HepG2 (cell line): ENCODE measurements around the gene VSNL1. TPM values are rescaled to one million over a fixed set of nuclear protein-coding genes. Genes with fewer than 3 reads are reported as not detected.
A peak's percentile ranks its signal among the peaks of the same experiment; 100 is the strongest.

Experiments
- ATAC-seq: fragments of 200-7000 bp; cut with Tn5 transposase; 3 replicates; pipeline ENCODE4 v1.9.1; 2020; ENCODE audit warnings: mild to moderate bottlenecking, moderate library complexity
- BruUV-seq: library from RNA; stranded (reverse); fragments of 400-500 nt; replicated peaks from 2 replicates; lab custom pipeline; 2021; lab: Mats Ljungman, UMichigan
- CTCF ChIA-PET: fragments of 300-600 bp; formaldehyde crosslinking; extraction: SDS; loops from one replicate; lab custom pipeline; 2021; ENCODE audit warnings: low total read pairs, inconsistent platforms, low intra/inter-chr PET ratio; lab: Yijun Ruan, JAX
- POLR2A ChIA-PET: fragments of 350-600 bp; sonication (Branson Sonifier 250); formaldehyde crosslinking; loops from one replicate; lab custom pipeline; 2020; ENCODE audit warnings: antibody characterized with exemption, inconsistent platforms; lab: Yijun Ruan, JAX
- DNase-seq: peaks from one replicate; pipeline ENCODE4 v3.0.0-alpha.2; 2015; ENCODE audit warnings: low spot score
- FAIRE-seq: peaks from 3 replicates; lab custom pipeline; 2011; peaks lifted over from hg19 to GRCh38; lab: Jason Lieb, UNC
- H2AFZ ChIP-seq: one replicate; pipeline ENCODE4 v1.6.1; 2011; ENCODE audit warnings: low read length, inconsistent platforms
- H3K27ac ChIP-seq: fragments of 300-600 bp; 3 replicates; pipeline ENCODE4 v1.8.0; 2011; ENCODE audit warnings: mixed run types, mild to moderate bottlenecking, mixed read lengths, low read length, inconsistent platforms; ENCODE audit not compliant: insufficient read depth; ENCODE audit errors: extremely low read length
- H3K27me3 ChIP-seq, 2 experiments: fragments of 200-600 bp in 1 of 2; 2 replicates in 1 of 2; 3 replicates in 1 of 2; pipeline versions ENCODE4 v1.6.0 to v1.8.0; 2011; ENCODE audit warnings: low read length in 2 of 2, mild to moderate bottlenecking in 2 of 2, moderate library complexity in 2 of 2, inconsistent platforms in 1 of 2; ENCODE audit not compliant: insufficient read depth in 2 of 2, control insufficient read depth in 1 of 2
- H3K36me3 ChIP-seq, 2 experiments: fragments of 200-600 bp in 1 of 2; replicated peaks in 1 of 2; 2 replicates in 1 of 2; 3 replicates in 1 of 2; pipeline versions ENCODE4 v1.5.1 to v1.8.0; 2011; ENCODE audit warnings: low read length in 2 of 2, inconsistent platforms in 1 of 2; ENCODE audit not compliant: insufficient read depth in 2 of 2, control insufficient read depth in 1 of 2
- H3K4me1 ChIP-seq: 2 replicates; pipeline ENCODE4 v1.5.1; 2012; ENCODE audit warnings: low read length, inconsistent platforms; ENCODE audit not compliant: insufficient read depth
- H3K4me2 ChIP-seq: 2 replicates; pipeline ENCODE4 v1.6.0; 2011; ENCODE audit warnings: low read depth, low read length, inconsistent platforms
- H3K4me3 ChIP-seq, 3 experiments: fragments of 200-600 bp in 1 of 3; sonication (generic), shearing (Covaris generic) in 1 of 3; replicated peaks in 1 of 3; 2 replicates each; pipeline ENCODE4 v1.5.1; 2011 to 2016; ENCODE audit warnings: low read length in 3 of 3, inconsistent platforms in 2 of 3, low read depth in 2 of 3, mild to moderate bottlenecking in 2 of 3, control low read depth in 1 of 3, mixed read lengths in 1 of 3; ENCODE audit not compliant: insufficient read depth in 1 of 3
- H3K79me2 ChIP-seq: one replicate; pipeline ENCODE4 v1.6.1; 2011; ENCODE audit warnings: low read length, inconsistent platforms; ENCODE audit not compliant: insufficient read depth
- H3K9ac ChIP-seq: 2 replicates; pipeline ENCODE4 v1.6.0; 2011; ENCODE audit warnings: mild to moderate bottlenecking, low read depth, low read length, inconsistent platforms; ENCODE audit not compliant: insufficient read depth
- H3K9me3 ChIP-seq: 2 replicates; pipeline ENCODE4 v1.5.1; 2012; ENCODE audit warnings: mild to moderate bottlenecking, low read length
- H4K20me1 ChIP-seq: 2 replicates; pipeline ENCODE4 v1.6.0; 2011; ENCODE audit warnings: inconsistent platforms, mild to moderate bottlenecking, low read length, moderate library complexity; ENCODE audit not compliant: insufficient read depth
- ASH2L ChIP-seq: fragments of 300-600, 200-600 bp; sonication (generic); IDR thresholded peaks from 2 replicates; pipeline ENCODE4 v1.7.0; 2017; ENCODE audit warnings: low read depth, mild to moderate bottlenecking, moderate library complexity, mixed read lengths, low read length; ENCODE audit not compliant: insufficient read length
- GATAD2A ChIP-seq: IDR thresholded peaks from 2 replicates; pipeline ENCODE4 v1.6.1; 2016
- HOXD1 ChIP-seq: sonication (generic); formaldehyde crosslinking; IDR thresholded peaks from 2 replicates; pipeline ENCODE4 v1.5.0; 2020; ENCODE audit warnings: missing genetic modification reagents
- KMT2B ChIP-seq: IDR thresholded peaks from 2 replicates; pipeline ENCODE4 v1.6.1; 2016; ENCODE audit warnings: missing genetic modification reagents, missing compliant biosample characterization
- MYNN ChIP-seq: sonication (generic); formaldehyde crosslinking; IDR thresholded peaks from 2 replicates; pipeline ENCODE4 v1.4.0; 2020; ENCODE audit warnings: mild to moderate bottlenecking, low read depth, missing genetic modification reagents
- NCOR1 ChIP-seq: fragments of 200-600 bp; sonication (generic); IDR thresholded peaks from 2 replicates; pipeline ENCODE4 v1.7.0; 2017; ENCODE audit warnings: antibody characterized with exemption, low read length, borderline replicate concordance
- NFKBIZ ChIP-seq: IDR thresholded peaks from 2 replicates; pipeline ENCODE4 v1.6.1; 2018; ENCODE audit warnings: missing genetic modification reagents, missing compliant biosample characterization
- PHF5A ChIP-seq: IDR thresholded peaks from one replicate; pipeline ENCODE4 v1.6.1; 2018; ENCODE audit warnings: low read depth, missing genetic modification reagents; ENCODE audit not compliant: unreplicated experiment
- TAF15 ChIP-seq: fragments of 200-400 bp; formaldehyde crosslinking; IDR thresholded peaks from one replicate; pipeline ENCODE4 v1.6.1; 2018; ENCODE audit warnings: mild to moderate bottlenecking, low read depth, low read length; ENCODE audit not compliant: poor library complexity, severe bottlenecking
- TCF7 ChIP-seq: sonication (generic); IDR thresholded peaks from 2 replicates; pipeline ENCODE4 v1.6.1; 2016; ENCODE audit warnings: antibody characterized with exemption, low read depth
- TOE1 ChIP-seq: sonication (generic); formaldehyde crosslinking; IDR thresholded peaks from 2 replicates; pipeline ENCODE4 v1.4.0; 2020; ENCODE audit warnings: mild to moderate bottlenecking, missing genetic modification reagents
- ZNF124 ChIP-seq: sonication (generic); formaldehyde crosslinking; IDR thresholded peaks from 2 replicates; pipeline ENCODE4 v1.4.0; 2020; ENCODE audit warnings: missing genetic modification reagents
- ZNF232 ChIP-seq: sonication (generic); formaldehyde crosslinking; IDR thresholded peaks from 2 replicates; pipeline ENCODE4 v1.4.0; 2020; ENCODE audit warnings: missing genetic modification reagents, borderline replicate concordance
- WGBS: methylation state at CpG from one replicate; pipeline ENCODE4 v1.1.6; 2017; ENCODE audit warnings: low lambda C conversion rate; 5-methylcytosine and 5-hydroxymethylcytosine counted together
- in situ Hi-C: cut with HindIII; loops from 2 replicates; pipeline ENCODE4 v1.10.0; 2017; ENCODE audit warnings: low pct_unique_long_range_greater_than_20kb; ENCODE audit not compliant: extremely low pct_ligation_motif_present
- intact Hi-C: fragments of 100-400 bp; cut with micrococcal nuclease; formaldehyde crosslinking; loops from one replicate; pipeline ENCODE4 v1.10.0; 2022; ENCODE audit not compliant: unreplicated experiment
- polyA plus RNA-seq, 8 experiments: library from polyadenylated mRNA; depleted of rRNA in 3 of 8; stranded (reverse) in 7 of 8; unstranded in 1 of 8; fragments of >200 nt; fragmentation: Illumina TruSeq in 4 of 8; extraction: Trizol in 4 of 8; gene quantifications; 2 replicates each; pipeline versions ENCODE4 v1.2.1 to v1.2.3, GENCODE V29; 2011 to 2016; ENCODE audit warnings: low read depth in 4 of 8, missing spikeins in 1 of 8, mixed read lengths in 1 of 8; ENCODE audit not compliant: insufficient read depth in 1 of 8
- total RNA-seq, 5 experiments: library from RNA; depleted of rRNA; stranded (reverse); fragments of >200 nt; fragmentation: Illumina TruSeq; extraction: Trizol; gene quantifications; 2 replicates each; pipeline ENCODE4 v1.2.3, GENCODE V29; 2016; ENCODE audit warnings: low read depth in 1 of 5
- TF ChIP-seq, protein P1 (sequence below): sonication (generic); formaldehyde crosslinking; IDR thresholded peaks from 2 replicates; pipeline ENCODE4 v1.4.0; 2020; ENCODE audit warnings: missing genetic modification reagents, mild to moderate bottlenecking, borderline replicate concordance
- TF ChIP-seq, protein P2 (sequence below): sonication (generic); formaldehyde crosslinking; IDR thresholded peaks from 2 replicates; pipeline ENCODE4 v1.5.0; 2020; ENCODE audit warnings: mild to moderate bottlenecking, missing genetic modification reagents, borderline replicate concordance
- TF ChIP-seq, protein P3 (sequence below): sonication (generic); formaldehyde crosslinking; IDR thresholded peaks from 2 replicates; pipeline ENCODE4 v1.5.0; 2020; ENCODE audit warnings: missing genetic modification reagents

The VSNL1 gene
- total and polyA plus RNA-seq, 2 of the 13 experiments (the other 11 are each of a cell fraction or from before 2014, with no cell fraction given), result 63.2 to 95.9 TPM

DNA sequence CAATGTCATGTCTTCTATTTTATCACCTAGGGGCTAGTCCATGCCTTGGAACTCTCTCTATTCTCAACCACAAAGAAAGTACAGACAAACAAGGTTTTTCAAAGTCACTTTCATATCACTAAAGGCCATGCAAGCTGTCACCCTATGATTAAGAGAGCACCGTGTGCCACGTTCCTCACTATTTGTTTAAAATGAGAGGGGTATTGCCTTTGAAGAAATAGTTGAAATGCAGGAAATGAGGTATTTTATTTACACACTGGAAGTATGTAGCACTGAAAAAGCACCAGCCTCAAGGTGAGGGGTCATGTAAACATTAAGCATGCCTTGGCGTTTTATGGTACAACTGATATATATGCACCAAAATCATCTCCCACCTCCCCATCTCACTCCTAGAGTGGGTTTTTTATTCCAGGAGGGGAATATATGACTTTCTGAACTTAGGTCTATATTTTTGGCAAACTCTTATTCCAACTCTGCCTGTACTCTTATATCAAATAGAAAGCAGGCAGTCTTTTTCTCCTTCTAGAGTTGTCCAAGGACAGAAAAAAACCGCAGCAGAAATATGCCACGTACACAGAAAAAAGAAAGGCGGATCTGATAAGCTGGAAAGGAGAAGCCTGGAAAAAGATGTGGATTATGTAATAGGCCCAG, 53.5 kb downstream of the VSNL1 start:
- ATAC-seq (peak; percentile 97), DNase-seq (peak; percentile 98), FAIRE-seq (peak; percentile 30)
- POLR2A ChIA-PET, result interaction anchor here (0.9 to 3.4 kb wide), 7 partner anchors 9 to 54 kb away, joined by 3 to 23 read pairs (median 5); partner anchors contain the start of gene VSNL1
- H3K27me3 ChIP-seq, result no peaks in the 10 kb centered on the region
- intact Hi-C loops, result loop anchor here (1.0 to 5.0 kb wide), 5 partner anchors 10 to 68 kb away; no protein-coding TSS in a partner anchor
- no TSS peak for BruUV-seq
- WGBS, result 26% methylated on average over 6 of the region's 6 CpGs
- H3K9me3 ChIP-seq, result no peaks in the 10 kb centered on the region
- peaks cover 10 to 38% of the 10 kb centered on the region in 2 experiments for H3K36me3 ChIP-seq
- in situ Hi-C loops, result loop anchor here (10.0 kb wide), 1 partner anchor 49 kb away; the partner anchor contains the start of gene VSNL1
- peaks cover 69% of the 10 kb centered on the region for H3K4me1 ChIP-seq
- no peak overlapping the region for H2AFZ ChIP-seq
- peak overlapping the region; percentile 50 for H3K27ac ChIP-seq
- CTCF ChIA-PET, result no interaction called here
- peak overlapping the region; percentile 3; the same call in 1 of the 2 replicates for H3K9ac ChIP-seq
- no peak overlapping the region; a peak in 1 of 6 replicates for H3K4me3 ChIP-seq
- H4K20me1 ChIP-seq, result no peaks in the 10 kb centered on the region
- H3K4me2 ChIP-seq, result peak overlapping the region; percentile 26
- peaks cover 28% of the 10 kb centered on the region for H3K79me2 ChIP-seq
- peak; percentile 96; the same call in 1 of the 2 replicates for TF ChIP-seq NFKBIZ
- TF ChIP-seq ZNF124 (CRISPR knock-in tag), result 0 out of 2 replicates have a peak, but pooled peaks have one; percentile 64
- TF ChIP-seq TCF7, result peak; percentile 99
- TF ChIP-seq NCOR1, result peak; percentile 64; the same call in 1 of the 2 replicates
- TF ChIP-seq GATAD2A (CRISPR knock-in tag), result peak; percentile 98
- TF ChIP-seq HOXD1 (CRISPR knock-in tag), result peak; percentile 99
- TF ChIP-seq TAF15, result no peak
- no peak for TF ChIP-seq MYNN
- 0 out of 2 replicates have a peak, but pooled peaks have one; percentile 40 for TF ChIP-seq ZNF232 (CRISPR knock-in tag)
- TF ChIP-seq, protein P1, sequence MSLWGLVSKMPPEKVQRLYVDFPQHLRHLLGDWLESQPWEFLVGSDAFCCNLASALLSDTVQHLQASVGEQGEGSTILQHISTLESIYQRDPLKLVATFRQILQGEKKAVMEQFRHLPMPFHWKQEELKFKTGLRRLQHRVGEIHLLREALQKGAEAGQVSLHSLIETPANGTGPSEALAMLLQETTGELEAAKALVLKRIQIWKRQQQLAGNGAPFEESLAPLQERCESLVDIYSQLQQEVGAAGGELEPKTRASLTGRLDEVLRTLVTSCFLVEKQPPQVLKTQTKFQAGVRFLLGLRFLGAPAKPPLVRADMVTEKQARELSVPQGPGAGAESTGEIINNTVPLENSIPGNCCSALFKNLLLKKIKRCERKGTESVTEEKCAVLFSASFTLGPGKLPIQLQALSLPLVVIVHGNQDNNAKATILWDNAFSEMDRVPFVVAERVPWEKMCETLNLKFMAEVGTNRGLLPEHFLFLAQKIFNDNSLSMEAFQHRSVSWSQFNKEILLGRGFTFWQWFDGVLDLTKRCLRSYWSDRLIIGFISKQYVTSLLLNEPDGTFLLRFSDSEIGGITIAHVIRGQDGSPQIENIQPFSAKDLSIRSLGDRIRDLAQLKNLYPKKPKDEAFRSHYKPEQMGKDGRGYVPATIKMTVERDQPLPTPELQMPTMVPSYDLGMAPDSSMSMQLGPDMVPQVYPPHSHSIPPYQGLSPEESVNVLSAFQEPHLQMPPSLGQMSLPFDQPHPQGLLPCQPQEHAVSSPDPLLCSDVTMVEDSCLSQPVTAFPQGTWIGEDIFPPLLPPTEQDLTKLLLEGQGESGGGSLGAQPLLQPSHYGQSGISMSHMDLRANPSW (CRISPR knock-in tag), result peak; percentile 66; the same call in 1 of the 2 replicates
- peak; percentile 44; the same call in 1 of the 2 replicates for TF ChIP-seq KMT2B (CRISPR knock-in tag)
- TF ChIP-seq, protein P2, sequence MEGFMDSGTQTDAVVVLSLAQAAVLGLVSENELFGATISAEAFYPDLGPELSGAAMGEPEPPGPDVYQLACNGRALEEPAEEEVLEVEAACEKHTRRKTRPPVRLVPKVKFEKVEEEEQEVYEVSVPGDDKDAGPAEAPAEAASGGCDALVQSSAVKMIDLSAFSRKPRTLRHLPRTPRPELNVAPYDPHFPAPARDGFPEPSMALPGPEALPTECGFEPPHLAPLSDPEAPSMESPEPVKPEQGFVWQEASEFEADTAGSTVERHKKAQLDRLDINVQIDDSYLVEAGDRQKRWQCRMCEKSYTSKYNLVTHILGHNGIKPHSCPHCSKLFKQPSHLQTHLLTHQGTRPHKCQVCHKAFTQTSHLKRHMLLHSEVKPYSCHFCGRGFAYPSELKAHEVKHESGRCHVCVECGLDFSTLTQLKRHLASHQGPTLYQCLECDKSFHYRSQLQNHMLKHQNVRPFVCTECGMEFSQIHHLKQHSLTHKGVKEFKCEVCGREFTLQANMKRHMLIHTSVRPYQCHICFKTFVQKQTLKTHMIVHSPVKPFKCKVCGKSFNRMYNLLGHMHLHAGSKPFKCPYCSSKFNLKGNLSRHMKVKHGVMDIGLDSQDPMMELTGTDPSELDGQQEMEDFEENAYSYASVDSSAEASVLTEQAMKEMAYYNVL (CRISPR knock-in tag), result peak; percentile 89; the same call in 1 of the 2 replicates
- TF ChIP-seq, protein P3, sequence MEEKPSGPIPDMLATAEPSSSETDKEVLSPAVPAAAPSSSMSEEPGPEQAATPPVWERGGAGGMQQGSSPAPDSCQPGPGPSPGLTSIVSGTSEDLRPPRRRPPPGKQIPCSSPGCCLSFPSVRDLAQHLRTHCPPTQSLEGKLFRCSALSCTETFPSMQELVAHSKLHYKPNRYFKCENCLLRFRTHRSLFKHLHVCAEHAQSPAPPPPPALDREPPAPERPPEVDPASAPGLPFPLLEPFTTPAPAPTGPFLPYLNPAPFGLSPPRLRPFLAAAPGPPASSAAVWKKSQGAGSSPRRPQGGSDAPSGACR (CRISPR knock-in tag), result 0 out of 2 replicates have a peak, but pooled peaks have one; percentile 45
- peak; percentile 88 for TF ChIP-seq ASH2L
- 0 out of 2 replicates have a peak, but pooled peaks have one; percentile 80 for TF ChIP-seq TOE1 (CRISPR knock-in tag)
- TF ChIP-seq PHF5A (CRISPR knock-in tag), result peak; percentile 96
